HepG2 (cell line): ENCODE measurements around the gene RAB1B. TPM values are rescaled to one million over a fixed set of nuclear protein-coding genes. Genes with fewer than 3 reads are reported as not detected.
A peak's percentile ranks its signal among the peaks of the same experiment; 100 is the strongest.

ENCODE experiments used
- AHR ChIP-seq: IDR thresholded peaks from 2 replicates; pipeline ENCODE4 v1.6.1; 2018; ENCODE audit warnings: missing genetic modification reagents, missing compliant biosample characterization
- FOXA3 ChIP-seq: IDR thresholded peaks from 2 replicates; pipeline ENCODE4 v1.6.1; 2016; ENCODE audit warnings: missing genetic modification reagents, missing compliant biosample characterization
- HNF1A ChIP-seq, 2 experiments: sonication (generic) in 1 of 2; formaldehyde crosslinking in 1 of 2; IDR thresholded peaks; 2 replicates each; pipeline versions ENCODE4 v1.4.0 to v1.6.1; 2016 to 2020; ENCODE audit warnings: borderline replicate concordance in 1 of 2, low read depth in 1 of 2, mild to moderate bottlenecking in 1 of 2, missing genetic modification reagents in 1 of 2
- HNF4G ChIP-seq, 2 experiments: sonication (generic) in 1 of 2; formaldehyde crosslinking in 1 of 2; IDR thresholded peaks; 2 replicates each; pipeline versions ENCODE4 v1.4.0 to v1.6.1; 2011 to 2020; ENCODE audit warnings: borderline replicate concordance in 2 of 2, low read depth in 2 of 2, mild to moderate bottlenecking in 2 of 2, low read length in 1 of 2, missing genetic modification reagents in 1 of 2, moderate library complexity in 1 of 2
- HOXA7 ChIP-seq: sonication (generic); formaldehyde crosslinking; IDR thresholded peaks from 2 replicates; pipeline ENCODE4 v1.8.1; 2022; ENCODE audit warnings: mild to moderate bottlenecking, missing genetic modification reagents, moderate library complexity
- MIER3 ChIP-seq: IDR thresholded peaks from 2 replicates; pipeline ENCODE4 v1.6.1; 2016; ENCODE audit warnings: missing compliant biosample characterization, borderline replicate concordance
- MXI1 ChIP-seq: IDR thresholded peaks from 3 replicates; pipeline ENCODE4 v1.6.1; 2012; ENCODE audit warnings: low read depth, low read length, inconsistent platforms, borderline replicate concordance
- NFKBIZ ChIP-seq: IDR thresholded peaks from 2 replicates; pipeline ENCODE4 v1.6.1; 2018; ENCODE audit warnings: missing genetic modification reagents, missing compliant biosample characterization
- SALL1 ChIP-seq: sonication (generic); formaldehyde crosslinking; IDR thresholded peaks from 2 replicates; pipeline ENCODE4 v1.8.0; 2022; ENCODE audit warnings: mild to moderate bottlenecking, missing genetic modification reagents
- SIN3A ChIP-seq: IDR thresholded peaks from 2 replicates; pipeline ENCODE4 v1.6.1; 2011; ENCODE audit warnings: low read depth, mild to moderate bottlenecking, control low read depth, low read length, borderline replicate concordance
- YEATS2 ChIP-seq: sonication (generic); formaldehyde crosslinking; IDR thresholded peaks from 2 replicates; pipeline ENCODE4 v1.4.0; 2020; ENCODE audit warnings: missing genetic modification reagents, borderline replicate concordance
- YEATS4 ChIP-seq: sonication (generic); formaldehyde crosslinking; IDR thresholded peaks from 2 replicates; pipeline ENCODE4 v1.4.0; 2020; ENCODE audit warnings: missing genetic modification reagents, borderline replicate concordance
- ZBTB1 ChIP-seq: sonication (generic); formaldehyde crosslinking; IDR thresholded peaks from 2 replicates; pipeline ENCODE4 v1.4.0; 2020; ENCODE audit warnings: missing genetic modification reagents, borderline replicate concordance
- ZNF503 ChIP-seq: sonication (generic); formaldehyde crosslinking; IDR thresholded peaks from 2 replicates; pipeline ENCODE4 v1.4.0; 2020; ENCODE audit warnings: missing genetic modification reagents
- ZNF770 ChIP-seq: sonication (generic); formaldehyde crosslinking; IDR thresholded peaks from 2 replicates; pipeline ENCODE4 v1.5.0; 2020; ENCODE audit warnings: mild to moderate bottlenecking, missing genetic modification reagents
- ZNF879 ChIP-seq: sonication (generic); formaldehyde crosslinking; IDR thresholded peaks from 2 replicates; pipeline ENCODE4 v1.8.1; 2023; ENCODE audit warnings: missing genetic modification reagents
- polyA plus RNA-seq, 8 experiments: library from polyadenylated mRNA; depleted of rRNA in 3 of 8; stranded (reverse) in 7 of 8; unstranded in 1 of 8; fragments of >200 nt; fragmentation: Illumina TruSeq in 4 of 8; extraction: Trizol in 4 of 8; gene quantifications; 2 replicates each; pipeline versions ENCODE4 v1.2.1 to v1.2.3, GENCODE V29; 2011 to 2016; ENCODE audit warnings: low read depth in 4 of 8, missing spikeins in 1 of 8, mixed read lengths in 1 of 8; ENCODE audit not compliant: insufficient read depth in 1 of 8
- total RNA-seq, 5 experiments: library from RNA; depleted of rRNA; stranded (reverse); fragments of >200 nt; fragmentation: Illumina TruSeq; extraction: Trizol; gene quantifications; 2 replicates each; pipeline ENCODE4 v1.2.3, GENCODE V29; 2016; ENCODE audit warnings: low read depth in 1 of 5
- TF ChIP-seq, protein P1 (sequence below): IDR thresholded peaks from 2 replicates; pipeline ENCODE4 v1.6.1; 2016; ENCODE audit warnings: missing compliant biosample characterization, missing genetic modification reagents, borderline replicate concordance
- TF ChIP-seq, protein P2 (sequence below): sonication (generic); formaldehyde crosslinking; IDR thresholded peaks from 2 replicates; pipeline ENCODE4 v1.5.1; 2020; ENCODE audit warnings: missing genetic modification reagents, mild to moderate bottlenecking, borderline replicate concordance

Gene RAB1B
- total and polyA plus RNA-seq, 2 of the 13 experiments (the other 11 are each of a cell fraction or from before 2014, with no cell fraction given): 77.9 to 87.9 TPM

DNA sequence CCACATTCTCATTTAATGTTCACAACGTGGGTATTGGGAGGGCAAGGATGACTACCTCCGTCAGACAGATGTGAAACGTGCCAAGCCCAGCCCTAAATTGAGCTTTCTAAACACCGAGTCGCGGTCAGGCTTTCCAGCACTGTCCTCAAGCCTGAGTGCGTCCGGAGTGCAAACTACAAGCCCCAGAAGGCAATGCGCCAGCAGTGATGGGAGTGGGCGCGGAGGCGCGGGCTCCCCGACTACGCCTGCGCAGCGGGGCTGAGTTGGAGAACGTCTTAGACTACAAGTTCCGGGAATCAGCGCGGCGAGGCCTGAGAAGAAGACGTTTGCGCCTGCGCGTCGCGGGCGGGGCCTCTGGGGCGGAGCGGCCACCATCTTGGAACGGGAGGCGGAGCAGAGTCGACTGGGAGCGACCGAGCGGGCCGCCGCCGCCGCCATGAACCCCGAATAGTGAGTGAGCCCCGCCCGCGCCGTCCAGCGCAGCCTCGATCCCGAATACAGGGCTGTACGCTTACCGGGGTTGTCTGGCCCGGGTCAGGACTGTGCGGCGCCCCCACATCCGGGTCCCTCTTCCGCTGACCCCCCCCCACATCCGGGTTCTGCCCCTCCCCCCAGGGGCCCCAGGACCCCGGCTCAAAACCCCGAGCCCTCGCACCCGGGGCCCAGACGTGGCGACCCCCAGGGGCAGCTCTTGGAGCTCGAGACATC lies at the start of gene RAB1B (continued):
- TF ChIP-seq NFKBIZ (CRISPR knock-in tag): no peak
- TF ChIP-seq, protein P1, sequence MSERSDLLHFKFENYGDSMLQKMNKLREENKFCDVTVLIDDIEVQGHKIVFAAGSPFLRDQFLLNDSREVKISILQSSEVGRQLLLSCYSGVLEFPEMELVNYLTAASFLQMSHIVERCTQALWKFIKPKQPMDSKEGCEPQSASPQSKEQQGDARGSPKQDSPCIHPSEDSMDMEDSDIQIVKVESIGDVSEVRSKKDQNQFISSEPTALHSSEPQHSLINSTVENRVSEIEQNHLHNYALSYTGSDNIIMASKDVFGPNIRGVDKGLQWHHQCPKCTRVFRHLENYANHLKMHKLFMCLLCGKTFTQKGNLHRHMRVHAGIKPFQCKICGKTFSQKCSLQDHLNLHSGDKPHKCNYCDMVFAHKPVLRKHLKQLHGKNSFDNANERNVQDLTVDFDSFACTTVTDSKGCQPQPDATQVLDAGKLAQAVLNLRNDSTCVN (CRISPR knock-in tag): no peak
- TF ChIP-seq, protein P2, sequence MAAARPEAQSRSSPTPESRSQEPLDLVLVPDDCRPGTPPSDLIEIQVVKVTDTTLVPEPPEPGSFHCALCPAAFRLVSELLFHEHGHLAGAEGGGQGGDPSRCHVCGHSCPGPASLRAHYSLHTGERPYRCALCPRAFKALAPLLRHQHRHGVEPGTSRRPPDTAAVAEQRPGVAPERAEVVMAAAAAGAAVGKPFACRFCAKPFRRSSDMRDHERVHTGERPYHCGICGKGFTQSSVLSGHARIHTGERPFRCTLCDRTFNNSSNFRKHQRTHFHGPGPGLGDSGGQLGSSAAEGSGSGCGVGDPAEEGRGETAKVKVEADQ (CRISPR knock-in tag): no peak
- no peak for TF ChIP-seq ZNF770 (CRISPR knock-in tag)
- no peak for TF ChIP-seq SIN3A
- TF ChIP-seq ZNF879 (CRISPR knock-in tag): no peak
- peak; percentile 53; the same call in 1 of the 2 replicates for TF ChIP-seq YEATS2 (CRISPR knock-in tag)
- no peak for TF ChIP-seq ZNF503 (CRISPR knock-in tag)
- TF ChIP-seq AHR (CRISPR knock-in tag): no peak
- TF ChIP-seq HNF1A (IDR thresholded peaks at IDR 0.05; ENCODE audit: low read depth): 0 out of 2 replicates have a peak, but pooled peaks have one; percentile 23
- TF ChIP-seq HNF1A (CRISPR knock-in tag; IDR thresholded peaks at IDR 0.05; ENCODE audit: borderline replicate concordance): no peak
- TF ChIP-seq MIER3 (CRISPR knock-in tag): no peak
- TF ChIP-seq HOXA7 (CRISPR knock-in tag): no peak
- peak; percentile 49; the same call in 1 of the 2 replicates for TF ChIP-seq SALL1
- peak; percentile 40; the same call in 1 of the 2 replicates for TF ChIP-seq FOXA3
- no peak for TF ChIP-seq ZBTB1 (CRISPR knock-in tag)
- TF ChIP-seq HNF4G (IDR thresholded peaks at IDR 0.05; ENCODE audit: borderline replicate concordance, low read depth, low read length): no peak
- no peak for TF ChIP-seq HNF4G (CRISPR knock-in tag; IDR thresholded peaks at IDR 0.05; ENCODE audit: borderline replicate concordance, low read depth)
- TF ChIP-seq MXI1: peak; percentile 55; the same call in 1 of the 3 replicates
- TF ChIP-seq YEATS4 (CRISPR knock-in tag): no peak
